HG02884 (cell line): Measurements from ENCODE around the gene ARMH3.

Source experiments
- ATAC-seq: cut with Tn5 transposase; IDR thresholded peaks from one replicate; pipeline ENCODE4 v1.9.1; 2021; ENCODE audit warnings: mild to moderate bottlenecking, moderate library complexity; ENCODE audit not compliant: unreplicated experiment

ARMH3 gene

DNA sequence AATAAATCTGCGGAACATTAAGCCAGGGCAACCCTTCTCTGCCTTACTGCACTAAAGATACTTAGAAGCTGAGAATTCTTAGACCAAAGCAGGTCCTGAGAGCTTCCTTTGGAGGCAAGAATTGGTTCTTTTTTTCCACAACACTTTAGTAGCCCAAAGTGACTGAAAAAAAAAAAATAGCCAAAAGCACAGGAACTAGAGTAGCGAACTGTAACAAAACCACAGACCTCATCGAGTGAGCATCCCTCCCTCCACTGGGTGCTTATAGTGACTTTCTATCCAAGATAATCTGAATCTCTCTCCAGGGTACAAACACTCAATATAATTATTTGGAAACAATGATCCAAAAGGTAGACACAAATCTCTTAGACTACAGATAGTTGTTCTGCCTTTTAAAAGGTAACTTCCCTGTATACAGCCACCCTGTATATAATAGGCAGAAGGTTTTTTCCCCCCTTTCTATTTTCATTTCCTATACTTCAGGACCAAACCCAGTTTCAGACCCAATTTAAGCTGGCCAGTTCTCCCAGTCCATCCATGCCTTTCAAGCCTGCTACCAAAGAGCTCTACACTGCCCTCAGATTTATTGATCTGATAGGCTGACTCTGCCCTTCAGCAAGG lies 180.8 kb downstream of the ARMH3 start:
- ATAC-seq, result no peak

DNA sequence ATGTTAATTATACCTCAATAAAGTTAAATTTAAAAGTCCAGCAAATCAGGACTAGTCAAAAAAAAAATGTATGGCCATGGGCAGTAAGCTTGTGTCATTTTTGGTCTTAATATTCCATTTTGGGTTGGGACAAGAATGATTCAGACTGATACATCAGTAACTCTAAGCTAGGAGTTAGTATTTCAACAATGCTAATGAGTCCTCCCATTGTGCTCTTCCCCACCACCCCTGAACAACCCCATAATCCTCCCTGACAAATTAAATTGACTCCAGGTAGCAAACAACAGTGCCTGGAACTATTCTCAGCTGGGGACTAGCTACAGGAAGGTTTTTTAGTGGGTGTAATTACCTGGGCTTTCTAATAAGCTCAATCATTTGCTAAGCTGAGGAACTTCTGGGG lies 181.7 kb downstream of the ARMH3 start:
- no peak for ATAC-seq

DNA sequence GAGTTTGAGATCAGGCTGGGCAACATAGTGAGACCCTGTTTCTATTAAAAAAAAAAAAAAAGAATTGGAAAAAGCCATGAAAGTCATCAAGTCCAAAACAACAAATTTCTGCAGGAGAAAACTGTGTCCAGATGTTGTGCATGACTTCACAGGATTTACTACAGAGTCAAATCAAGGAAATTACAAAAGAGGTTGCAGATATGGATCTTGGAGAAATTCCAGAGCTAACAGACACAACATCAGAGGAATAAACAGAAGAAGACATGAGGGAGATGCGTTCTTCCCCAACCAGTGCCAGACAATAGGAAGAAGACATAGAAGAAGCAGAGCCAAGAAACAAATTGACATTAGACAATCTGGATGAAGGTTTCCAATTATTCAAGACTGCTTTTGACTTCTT lies 188.0 kb downstream of the ARMH3 start:
- no peak for ATAC-seq

DNA sequence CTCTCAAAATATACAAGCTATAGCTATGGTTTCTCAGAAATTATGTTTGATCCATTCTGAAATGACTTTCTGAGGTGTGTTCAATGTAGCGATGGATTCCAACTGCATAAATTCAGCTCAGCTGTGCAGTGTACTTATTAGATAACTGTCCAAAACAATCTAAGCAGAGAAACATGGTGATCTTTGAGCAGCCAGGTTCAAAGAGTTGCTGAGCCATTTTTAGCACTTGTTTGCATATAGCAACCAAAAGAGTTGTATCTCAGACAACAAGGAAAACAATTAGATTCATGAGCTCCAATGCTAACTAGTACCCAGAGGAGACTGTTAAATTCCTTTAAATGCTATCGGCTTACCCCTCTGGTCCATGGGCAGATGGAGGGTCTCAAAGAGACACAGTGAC lies 196.4 kb downstream of the ARMH3 start:
- ATAC-seq, result no peak

DNA sequence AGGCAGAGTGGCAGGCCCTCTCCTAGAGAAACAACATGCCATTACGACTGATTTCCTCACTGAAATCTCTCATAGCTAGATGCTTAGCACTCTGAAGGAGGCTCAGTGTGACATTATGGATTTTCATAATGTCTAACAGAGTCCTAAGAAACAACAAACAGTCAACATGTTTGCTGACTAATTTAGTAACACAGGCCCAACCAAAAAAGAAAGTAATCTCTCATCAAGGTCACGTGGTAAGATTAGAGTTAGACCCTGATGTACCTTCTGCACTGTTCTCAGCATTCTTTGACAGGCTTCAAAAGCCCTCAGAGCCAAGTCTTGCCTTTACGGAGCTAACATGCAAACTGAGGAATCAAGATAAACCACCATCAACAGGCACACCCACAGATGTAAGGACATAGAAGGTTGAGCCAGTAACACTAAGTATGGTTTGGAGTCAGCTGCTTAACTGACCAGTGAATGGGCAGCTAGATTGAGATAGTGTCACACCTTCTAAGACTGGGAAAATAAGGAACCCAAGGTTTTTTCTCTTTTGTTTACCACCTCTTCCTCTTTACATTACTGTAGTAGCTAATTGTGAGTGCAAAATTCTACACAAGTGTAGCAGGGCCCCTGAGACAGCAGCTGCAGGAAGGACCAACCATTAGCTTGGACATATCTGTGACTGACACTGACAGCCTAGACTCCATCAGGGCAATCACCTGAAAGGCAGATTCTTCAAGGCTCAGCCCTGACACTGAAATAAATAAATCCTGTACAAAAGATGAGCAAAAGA lies 197.1 kb downstream of the ARMH3 start:
- peak; percentile 54 for ATAC-seq

DNA sequence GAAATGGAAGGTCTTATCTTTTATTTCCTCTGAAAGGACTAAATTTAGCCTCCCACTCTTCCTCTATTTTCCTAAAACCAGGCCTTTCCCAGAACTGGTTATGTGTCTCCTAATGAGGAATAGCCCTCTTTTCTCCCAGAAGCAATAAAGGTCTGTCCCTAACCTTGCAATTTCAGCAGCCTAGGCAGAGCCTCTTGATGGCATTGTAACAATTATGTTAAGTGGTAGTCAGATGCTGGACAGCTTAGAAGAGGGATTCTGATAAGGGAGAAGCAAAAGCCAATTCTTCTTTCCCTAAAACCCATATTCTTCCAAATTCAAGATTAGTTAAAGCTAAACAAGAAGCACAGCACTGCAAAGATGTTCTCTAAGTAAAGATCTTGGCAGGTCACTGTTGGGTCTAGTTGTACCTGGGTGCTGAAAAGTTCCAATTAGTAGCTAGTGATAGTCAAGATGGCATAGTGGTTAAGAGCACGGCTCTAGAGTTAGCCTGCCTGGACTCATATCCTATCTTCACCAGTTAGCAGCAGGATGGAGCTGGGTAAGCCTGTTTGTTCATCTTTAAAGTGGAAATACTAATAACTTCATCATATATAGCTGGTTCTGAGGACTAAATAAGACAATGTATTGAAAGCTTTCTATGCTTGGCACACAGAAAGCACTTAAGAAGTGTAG lies 198.0 kb downstream of the ARMH3 start:
- ATAC-seq, result no peak

DNA sequence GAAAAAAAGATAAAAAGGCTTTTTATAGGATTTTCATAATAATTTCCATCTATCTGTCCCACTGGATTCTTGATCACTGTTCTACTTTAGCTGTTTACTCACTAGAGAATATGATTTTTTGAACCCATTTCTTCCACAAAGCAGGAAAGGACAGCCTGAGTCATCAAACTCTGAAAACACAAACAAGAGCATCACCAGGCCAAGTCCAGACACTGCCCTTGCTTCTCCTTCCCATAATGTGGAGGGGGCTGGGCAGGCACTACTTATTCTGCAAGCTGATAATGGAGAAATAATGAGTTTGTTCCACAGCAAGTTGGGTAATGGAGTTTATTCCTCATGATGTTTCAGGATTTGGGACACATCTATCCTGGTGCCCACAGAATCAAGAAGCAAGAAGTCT lies 199.3 kb downstream of the ARMH3 start:
- no peak for ATAC-seq

DNA sequence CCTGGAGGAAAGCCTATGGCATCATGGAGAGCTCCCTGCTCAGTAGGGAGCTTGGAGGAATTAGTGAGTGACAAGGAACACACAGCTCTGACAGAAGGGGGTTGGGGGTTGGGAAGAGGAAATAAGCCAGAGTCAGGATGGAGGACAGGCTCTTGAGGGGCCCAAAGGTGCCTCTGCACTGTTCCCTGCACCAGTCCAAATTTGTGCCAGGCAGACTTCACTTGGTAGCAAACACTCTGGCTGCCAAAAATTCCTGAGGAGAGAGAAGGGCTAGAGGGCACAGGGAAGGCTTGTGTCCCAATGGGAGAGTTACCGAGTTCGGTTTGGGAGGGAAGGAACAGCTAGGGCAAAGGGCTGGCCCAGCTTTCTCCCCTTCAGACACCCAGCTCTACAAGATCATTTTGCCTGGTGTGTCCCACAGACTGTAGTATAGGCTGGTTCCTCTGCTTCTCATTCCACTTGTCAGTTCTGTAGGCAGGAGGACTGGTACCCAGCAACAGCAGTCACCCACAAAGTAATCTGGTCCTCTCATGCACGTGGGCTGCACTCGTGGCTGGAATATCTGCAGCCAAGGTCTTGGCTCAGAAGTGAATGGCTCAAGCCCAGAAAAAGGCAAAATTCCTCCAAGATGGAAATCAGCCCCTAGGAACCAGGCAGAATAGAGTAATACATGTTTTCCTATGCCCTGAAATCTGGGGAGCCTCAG lies 204.4 kb downstream of the ARMH3 start:
- ATAC-seq, result no peak

DNA sequence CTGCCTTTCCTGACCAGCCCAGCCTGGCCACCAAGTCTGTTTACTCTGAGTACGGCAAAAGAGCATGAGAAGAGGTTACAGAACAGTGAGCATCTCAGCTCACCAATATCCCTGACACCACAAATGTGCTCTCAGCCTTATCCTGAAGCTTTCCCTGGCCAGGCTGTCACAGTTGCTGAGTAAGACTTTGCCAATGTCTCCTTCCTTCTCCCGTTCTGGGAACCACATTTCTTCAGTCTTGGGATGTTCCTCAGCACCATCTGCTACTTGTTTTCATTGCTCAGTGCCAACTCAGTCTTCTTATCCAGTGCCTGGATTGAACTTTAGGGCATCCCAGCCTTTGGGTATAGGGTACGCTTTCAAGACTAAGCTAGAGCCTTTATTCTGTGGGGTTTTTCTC lies 205.2 kb downstream of the ARMH3 start:
- ATAC-seq, result no peak

DNA sequence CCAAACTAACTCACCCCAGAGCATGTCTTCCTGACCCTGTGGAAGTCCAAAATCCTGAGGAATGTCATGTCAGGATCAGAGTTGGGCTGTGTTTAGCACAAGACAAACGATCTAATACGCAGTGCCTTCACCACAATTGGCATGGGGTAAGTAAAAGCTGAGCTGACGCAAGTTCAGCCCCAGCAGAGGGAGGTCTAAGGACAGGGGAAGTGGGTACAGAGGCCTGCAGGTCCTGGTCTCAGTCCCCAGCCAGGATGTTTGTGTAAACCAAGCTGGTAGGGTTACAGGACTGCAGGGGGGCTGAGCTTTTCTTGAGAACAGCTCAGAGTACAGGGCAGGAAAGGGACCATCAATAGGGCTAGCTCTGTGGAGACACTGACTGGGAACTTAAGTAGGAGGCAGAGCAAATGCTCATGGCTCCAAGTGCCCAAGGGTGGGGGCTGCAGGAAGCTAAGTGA lies 207.1 kb downstream of the ARMH3 start:
- no peak for ATAC-seq

DNA sequence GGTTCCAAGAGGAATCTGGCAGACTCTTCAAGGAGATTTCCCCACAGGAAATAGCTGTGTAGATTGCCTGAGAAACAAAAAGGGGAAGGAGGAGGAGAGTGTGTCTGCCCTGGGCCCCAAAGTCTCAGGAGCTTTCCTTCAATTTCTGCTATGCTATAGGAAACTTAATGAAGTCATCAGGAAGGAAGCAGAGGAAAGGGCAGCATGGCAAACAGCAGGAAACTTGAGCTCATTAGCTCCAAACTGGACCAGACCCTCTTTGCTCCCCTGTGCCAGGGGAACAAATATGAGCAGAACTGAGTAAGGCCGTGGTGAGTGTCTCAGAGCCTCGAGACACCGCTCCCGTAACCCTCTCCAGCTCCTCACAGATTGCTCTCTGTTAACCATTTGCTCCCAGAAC lies 207.6 kb downstream of the ARMH3 start:
- ATAC-seq, result no peak

DNA sequence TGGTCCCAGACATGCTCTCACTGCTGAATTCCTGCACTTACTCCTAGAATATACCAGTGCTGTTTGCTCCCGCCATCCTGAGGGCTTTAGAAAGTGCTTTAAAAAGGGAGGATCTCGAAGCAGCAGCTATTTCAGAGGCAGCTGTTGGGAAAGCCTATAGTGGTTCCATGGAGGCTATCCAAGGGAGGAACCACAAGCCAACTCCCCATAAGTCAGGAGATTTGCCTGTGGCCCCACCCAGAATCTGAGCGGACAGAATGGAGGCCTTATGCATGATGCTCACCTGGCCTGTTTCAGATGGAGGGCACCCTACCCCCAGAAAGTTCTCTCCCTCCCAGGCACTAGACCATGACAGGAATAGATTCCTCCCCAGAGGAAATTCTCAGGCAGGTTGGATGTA lies 210.1 kb downstream of the ARMH3 start:
- ATAC-seq, result no peak

DNA sequence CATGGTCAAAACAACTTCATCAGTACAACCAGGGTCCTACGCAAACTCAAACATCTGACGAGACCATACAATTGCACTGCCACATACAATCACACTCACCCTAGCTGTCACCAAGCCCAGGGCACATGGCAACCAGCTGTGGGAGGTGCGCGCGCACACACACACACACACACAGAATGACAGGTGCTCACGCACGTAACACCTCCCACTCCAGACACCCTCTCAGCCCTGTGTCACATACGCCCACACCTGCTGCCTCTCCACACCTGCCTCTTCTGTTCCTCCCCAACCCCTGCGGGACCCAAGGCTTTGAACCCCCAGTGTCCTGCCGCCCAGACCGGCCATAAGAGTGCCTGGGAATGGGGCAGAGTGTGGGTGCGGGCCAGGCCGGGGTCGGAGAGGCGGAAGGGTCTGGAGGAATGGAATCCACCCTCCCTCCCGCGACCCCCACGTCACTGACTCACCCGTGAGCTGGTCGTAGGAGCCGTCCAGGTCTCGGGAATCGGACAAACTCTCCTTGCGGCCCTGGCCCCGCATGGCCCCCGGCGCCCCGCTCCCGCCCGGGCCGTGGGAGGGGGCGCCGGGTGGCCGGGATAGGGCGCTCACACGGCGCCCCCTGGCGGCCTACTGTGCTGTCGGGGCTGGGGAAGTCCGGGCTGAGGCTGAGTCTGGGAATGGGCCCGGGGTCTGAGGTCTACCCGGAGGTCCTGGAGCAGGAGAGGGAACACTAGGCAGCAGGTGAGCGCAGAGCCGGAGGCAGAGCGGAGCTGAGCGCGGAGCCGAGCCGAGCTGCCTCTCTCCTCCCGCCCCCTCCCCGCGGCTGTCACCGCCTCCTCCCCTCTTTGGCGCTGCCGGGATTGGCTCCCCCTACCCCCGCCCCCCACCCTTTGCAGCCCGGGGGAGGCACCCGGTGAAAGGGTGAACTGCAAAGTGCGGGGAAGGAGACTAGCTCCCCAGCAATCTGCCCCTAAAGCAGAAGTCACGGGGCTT lies 212.6 kb downstream of the ARMH3 start, which contains the start of gene KCNIP2:
Gene KCNIP2 (minus strand): TSS at position 769 of the 990 bp plus-strand sequence. CDS start 232 bp downstream, at position 537.
- ATAC-seq, result no peak

DNA sequence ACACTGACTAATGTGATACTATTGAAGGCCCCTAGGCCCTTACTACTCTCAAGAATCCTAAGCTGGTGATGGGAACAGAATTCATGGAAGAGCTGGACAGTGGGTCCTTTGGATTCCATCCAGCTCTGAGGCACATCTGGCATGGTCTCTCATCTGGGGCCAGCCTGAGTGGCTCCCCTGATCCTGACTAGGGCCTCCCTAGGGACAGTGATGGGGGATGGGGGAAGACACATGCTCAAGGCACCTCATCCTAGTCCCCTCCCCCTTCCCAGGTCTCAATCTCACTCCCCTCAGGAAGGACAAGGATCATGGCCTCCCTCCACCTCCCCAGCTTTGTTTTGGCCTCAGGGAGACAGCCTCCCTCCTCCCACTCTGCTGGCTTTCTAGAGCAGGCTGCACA lies 214.1 kb downstream of the ARMH3 start:
- no peak for ATAC-seq

DNA sequence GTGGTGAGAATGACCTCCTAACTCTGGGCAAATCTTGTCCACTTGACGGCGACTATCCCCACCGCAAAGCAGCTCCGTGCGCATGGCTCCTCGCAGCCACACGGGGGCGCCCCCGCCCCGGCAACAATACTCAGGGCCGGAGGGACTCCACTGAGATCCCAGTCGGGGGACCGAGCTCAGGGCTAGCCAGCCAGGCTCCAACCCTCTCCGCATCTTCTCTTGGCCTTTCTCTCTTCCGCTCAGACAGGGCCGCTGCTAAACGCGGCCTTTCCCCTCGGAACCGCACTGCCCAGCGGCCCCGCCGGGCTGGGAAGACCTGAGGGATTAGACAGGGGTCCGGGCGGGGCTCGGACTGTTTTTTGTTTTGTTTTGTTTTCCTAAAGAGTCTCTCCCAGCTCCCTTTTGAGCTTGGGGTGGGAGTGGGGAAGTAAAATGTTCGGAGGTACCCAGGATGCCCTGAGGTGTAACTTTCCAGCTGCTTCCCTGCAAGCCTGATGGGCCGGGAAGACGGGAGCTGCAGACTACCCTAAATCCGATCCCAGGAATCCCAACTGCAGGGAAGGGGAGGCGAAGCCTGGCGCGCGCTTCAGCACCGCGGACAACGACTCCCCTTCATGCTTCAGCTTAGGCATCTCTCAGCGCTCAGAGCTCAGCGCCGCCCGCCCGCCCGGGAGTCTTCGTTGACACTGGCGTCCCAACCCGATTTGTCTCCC lies 215.1 kb downstream of the ARMH3 start:
- peak; percentile 48 for ATAC-seq

DNA sequence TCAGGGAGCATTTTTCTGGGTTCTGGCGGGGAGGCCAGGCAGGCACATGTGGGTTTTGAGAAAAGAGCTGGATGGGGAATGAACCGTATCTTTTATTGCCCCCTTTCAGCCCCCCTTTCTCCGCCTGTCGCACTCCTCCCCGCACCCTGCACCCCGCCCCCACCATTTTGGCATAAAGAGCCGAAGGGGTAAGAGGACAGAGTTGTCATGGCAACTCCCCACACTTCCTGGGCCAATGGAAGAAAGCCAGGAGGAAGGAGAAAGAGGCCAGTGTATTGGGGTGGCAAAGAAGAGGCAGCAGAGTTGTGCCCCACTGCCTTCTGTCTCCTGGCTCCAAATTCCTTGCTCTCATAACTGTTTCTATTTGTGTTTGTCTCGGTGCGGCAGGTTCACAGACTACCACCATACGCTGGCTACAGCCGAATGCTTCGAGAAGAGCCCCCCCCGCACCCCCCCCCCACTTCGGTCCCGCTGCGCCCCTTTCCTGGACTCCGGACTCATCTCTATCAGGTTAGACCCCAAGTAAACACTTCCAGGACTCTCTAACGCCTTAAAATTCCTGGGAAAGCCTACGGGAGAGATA lies 215.8 kb downstream of the ARMH3 start:
- no peak for ATAC-seq

DNA sequence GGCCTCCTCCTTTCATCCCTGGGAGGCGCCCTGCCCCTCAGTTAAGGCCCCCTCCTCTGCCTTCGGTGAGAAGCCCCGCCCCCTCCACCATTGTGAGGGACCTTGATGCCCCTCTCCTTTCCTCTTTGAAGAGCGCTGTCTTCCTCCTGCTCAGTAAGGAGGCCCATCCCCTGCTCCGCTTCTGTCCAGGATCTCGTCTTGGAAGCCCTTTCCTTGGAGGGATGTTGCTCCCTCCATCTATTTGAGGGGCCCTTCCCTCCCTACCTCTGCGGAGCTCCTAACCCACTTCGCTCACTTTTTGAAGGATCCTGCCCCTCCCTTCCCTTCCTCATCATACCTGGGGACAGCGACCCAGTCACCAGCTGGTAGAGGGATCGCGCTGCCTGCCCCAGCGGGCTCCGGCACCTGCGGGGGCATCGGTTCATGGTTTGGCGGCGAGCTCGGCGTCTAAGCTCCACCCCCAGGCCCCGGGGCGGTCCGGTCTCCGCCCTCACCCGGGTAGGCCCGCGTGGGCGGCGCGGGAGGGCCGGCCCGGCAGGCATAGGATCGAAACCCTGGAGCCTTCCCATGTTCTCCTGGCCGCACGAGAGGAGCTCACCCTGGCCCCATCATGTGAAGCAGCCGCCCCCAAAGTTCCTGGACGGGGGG lies 216.4 kb downstream of the ARMH3 start:
- peak; percentile 33 for ATAC-seq

DNA sequence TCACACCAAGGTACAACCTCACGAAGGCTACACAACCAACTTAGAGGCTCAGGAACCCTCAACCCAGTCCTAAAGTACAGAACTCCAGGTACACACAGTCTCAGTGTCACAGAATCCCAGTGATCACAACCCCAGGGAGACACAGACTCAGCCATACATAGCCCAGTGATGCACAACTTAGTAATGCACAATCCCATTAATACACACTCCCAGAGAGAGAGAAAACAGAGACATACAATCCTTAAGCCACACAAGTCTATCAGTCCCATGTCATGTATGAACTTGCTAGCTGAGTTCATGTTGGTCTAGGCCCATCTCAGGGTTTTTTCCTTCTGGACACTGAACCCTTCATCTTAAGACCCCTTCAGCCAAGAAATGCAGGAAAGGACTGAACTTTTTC lies 217.0 kb downstream of the ARMH3 start:
- no peak for ATAC-seq
